Measurements from ENCODE around the gene CAND2.

The CAND2 gene

GRCh38 chr3:12807066-12807465 is 10.6 kb downstream of the CAND2 start:
- no peak for DNase-seq (ENCODE audit: low read depth in 2 of 2)

DNA sequence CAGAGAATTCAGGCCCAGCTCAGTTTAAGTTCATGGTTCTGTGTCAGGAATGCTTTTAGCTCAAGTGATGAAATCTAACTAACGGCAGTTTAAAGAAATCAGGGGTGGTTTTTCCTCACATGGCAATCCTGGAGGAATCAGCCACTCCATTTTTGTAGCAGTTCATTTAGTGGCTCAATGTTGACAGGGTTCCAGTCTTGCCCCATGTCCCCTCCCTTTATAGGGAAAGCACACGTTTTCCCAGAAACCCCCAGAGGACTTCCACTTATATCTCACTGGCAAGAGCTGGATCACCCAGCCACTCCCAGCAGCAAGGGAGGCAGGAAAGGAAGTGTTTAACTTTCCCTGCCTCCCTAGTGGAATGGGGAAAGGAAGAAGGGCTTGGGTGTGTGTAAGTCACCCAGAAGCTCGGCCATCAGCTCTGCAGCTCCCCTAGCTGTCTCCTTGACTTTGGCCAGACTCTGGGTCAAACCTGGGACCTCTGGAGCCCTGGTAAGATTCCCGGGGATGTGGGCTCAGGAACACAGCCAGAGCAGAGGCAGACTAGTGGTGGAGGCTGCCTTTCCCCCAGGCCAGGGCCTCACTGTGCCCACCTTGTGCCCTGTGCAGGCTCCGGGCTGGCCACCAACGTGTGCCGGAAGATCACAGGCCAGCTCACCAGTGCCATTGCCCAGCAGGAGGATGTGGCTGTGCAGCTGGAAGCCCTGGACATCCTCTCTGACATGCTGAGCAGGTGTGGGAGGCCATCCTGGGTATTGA is 11.3 kb downstream of the CAND2 start:
- no peak for DNase-seq (ENCODE audit: low read depth in 2 of 2)

DNA sequence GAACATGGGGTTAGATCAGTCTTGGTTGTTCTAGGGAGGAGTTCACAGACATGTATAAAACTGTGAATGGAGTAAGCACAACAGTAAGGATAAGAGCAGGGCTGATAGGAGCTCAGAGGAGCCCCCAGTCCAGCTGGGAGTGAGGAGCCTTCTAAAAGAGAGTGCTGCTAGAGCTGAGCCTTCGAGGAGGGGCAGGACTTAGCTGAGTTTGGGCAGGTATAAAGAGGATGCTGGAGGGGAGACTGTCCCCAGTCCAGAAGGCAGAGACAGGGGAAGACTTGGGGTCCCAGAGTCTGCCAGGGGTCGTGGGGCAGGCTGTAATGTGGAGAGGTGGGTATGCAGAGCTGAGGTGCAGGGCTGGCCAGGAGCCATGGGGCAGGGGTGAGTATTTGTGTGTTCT is 12.1 kb downstream of the CAND2 start:
- DNase-seq (ENCODE audit: low read depth in 2 of 2), result no peak

DNA sequence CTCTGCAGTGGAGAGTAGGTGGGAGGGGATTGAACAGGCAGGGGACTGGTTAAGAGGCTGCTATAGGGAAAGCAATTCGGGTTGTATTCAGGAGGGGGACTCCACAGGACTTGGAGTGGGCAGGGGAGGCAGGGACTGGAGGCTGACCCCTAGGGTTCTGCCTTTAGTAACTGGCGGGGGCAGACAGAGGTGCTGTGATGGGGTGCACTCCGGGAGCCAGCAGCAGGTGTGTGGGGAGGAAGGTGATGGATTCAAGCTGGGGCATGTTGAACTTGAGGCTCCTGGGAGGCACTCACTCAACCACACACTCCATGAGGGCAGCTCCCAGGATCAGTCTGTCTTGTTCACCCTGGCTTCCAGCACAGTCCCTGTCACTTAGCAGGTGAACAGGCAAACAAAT is 12.5 kb downstream of the CAND2 start:
- DNase-seq (ENCODE audit: low read depth in 2 of 2), result no peak

DNA sequence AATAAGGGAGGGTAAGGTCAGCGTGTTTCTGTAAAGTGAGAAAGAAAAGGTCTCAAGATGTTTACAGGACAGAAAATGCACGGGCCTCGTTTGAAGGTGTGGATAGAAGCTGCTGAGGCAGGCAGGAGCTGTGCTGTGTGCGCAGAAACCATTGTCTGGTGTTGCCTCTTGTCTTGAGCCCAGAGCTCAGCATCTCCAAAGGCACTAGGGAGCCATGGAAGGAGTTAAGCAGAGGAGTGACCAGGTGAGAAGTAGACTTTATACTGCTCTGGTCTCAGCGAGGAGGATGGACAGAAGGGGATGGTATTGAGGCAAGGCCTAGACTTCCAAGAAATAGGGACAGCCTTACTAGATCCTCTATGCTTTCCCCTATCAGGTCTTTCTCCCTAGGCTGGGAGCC is 13.0 kb downstream of the CAND2 start:
- no peak for DNase-seq (ENCODE audit: low read depth in 2 of 2)

GRCh38 chr3:12810013-12810780 is 13.7 kb downstream of the CAND2 start:
- DNase-seq (ENCODE audit: low read depth in 2 of 2), result peak; percentile 88 to 89

GRCh38 chr3:12810961-12811360 is 14.5 kb downstream of the CAND2 start:
- no peak for DNase-seq (ENCODE audit: low read depth in 2 of 2)

GRCh38 chr3:12812812-12813211 is 16.3 kb downstream of the CAND2 start:
- DNase-seq (ENCODE audit: low read depth in 2 of 2), result no peak

DNA sequence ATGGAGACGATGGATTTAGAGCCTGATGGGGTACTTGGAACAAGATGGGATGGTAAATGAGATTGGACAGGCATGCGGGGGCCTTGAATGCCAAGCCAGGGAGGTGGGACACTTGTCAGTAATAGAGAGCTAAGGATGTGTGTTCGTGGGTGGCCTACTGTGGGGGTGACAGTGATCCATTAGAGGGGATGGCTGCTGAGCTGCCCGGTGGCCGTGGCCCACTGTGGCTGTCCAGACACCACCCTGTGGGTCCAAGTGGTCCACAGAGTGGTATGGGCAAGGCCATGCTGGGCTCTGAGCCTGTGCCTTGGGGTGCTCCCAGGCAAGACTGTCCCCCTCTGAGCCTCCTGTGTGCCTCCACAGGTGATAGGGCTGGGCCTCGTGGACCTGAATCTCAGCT is 17.5 kb downstream of the CAND2 start:
- no peak for DNase-seq (ENCODE audit: low read depth in 2 of 2)

GRCh38 chr3:12815078-12815477 is 18.6 kb downstream of the CAND2 start:
- DNase-seq (ENCODE audit: low read depth in 2 of 2), result no peak

DNA sequence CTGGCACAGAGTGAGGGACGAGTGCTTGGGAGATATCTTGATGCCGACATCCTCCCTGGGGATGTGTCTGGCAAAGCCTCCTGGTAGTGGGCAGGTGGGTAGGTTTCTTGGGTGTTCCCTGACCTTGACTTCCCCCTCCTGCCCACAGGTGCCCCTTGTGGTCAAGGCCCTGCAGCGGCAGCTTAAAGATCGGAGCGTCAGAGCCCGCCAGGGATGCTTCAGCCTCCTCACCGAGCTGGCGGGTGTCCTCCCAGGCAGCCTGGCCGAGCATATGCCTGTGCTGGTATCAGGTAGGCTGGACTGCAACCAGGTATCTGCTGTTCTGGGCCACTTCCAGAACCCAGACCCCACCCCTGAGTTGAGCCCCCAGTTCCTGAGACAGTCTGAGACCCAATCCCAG is 19.2 kb downstream of the CAND2 start:
- no peak for DNase-seq (ENCODE audit: low read depth in 2 of 2)

GRCh38 chr3:12816521-12817342 is 20.3 kb downstream of the CAND2 start:
- DNase-seq (ENCODE audit: low read depth in 2 of 2), result no peak

GRCh38 chr3:12817343-12817710 is 20.8 kb downstream of the CAND2 start:
- no peak for DNase-seq (ENCODE audit: low read depth in 2 of 2)

DNA sequence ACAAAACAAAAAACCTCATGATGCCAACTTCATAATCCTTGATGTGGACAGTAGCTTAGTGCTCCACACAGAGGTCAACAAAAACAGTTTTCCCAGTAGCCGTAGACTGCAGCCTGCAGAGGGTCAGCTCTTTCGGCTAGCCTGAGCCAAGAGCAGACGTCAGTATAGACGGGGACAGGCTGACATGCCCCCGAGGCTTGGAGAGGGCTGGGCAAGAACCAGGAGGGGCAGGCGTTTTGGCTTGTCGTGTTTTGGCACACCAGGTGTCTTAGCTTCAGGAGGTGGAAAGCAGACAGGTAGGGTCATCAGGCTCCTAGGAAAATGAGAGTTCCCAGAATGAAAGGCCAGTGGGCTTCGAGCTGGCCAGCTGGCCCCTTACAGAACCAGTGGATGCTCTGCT is 21.8 kb downstream of the CAND2 start:
- DNase-seq (ENCODE audit: low read depth in 2 of 2), result no peak

DNA sequence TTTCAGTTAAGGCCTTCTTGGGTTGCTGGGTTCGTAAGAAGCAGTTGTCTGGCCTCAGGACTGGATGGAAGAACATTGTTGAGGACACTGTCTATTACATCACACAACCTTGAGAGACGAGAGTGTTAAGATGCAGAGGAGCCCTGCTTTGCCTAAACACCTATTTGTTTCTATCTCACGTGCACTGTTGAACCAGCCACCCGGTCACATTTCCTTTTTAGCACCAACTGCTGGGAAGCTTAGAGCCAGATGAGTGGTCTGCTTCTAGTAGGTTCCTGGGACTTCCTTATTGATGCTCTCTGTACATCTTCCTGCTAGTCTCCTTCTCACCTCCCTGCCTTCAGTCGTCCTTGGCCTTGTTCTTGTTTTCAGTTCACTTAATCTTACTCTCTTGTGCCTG is 22.3 kb downstream of the CAND2 start:
- DNase-seq (ENCODE audit: low read depth in 2 of 2), result no peak

DNA sequence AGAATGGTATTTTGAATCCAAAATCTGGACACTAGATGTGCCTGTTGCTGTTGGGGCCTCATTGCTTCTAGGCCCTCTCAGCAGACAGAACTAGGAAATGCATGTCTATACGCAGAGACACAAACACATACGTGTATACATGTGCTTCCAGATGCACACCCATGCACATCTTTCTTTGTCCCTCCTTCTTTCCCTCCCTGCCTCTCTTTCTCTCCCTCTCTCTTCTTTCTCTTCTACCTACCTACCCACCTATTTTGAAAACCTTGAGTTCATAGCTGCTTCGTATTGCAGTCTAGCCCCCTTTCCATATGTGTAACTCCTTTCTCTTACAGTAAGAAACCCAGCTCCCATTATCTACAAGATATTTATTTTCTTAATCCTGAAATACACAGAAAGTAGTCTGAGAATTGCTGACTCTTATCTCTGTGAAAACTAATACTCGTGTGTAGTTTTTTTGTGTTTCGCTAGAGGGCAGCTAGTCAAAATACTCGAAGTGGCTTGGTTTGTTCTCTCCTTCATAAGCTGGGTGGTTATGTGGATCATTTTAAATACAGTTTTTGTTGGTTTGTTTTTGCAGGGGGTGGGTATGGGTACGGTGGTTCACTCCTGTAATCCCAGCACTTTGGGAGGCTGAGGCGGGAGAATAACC is 26.4 kb downstream of the CAND2 start:
- no peak for DNase-seq (ENCODE audit: low read depth in 2 of 2)

GRCh38 chr3:12824299-12824698 is 27.8 kb downstream of the CAND2 start:
- DNase-seq (ENCODE audit: low read depth in 2 of 2), result no peak

DNA sequence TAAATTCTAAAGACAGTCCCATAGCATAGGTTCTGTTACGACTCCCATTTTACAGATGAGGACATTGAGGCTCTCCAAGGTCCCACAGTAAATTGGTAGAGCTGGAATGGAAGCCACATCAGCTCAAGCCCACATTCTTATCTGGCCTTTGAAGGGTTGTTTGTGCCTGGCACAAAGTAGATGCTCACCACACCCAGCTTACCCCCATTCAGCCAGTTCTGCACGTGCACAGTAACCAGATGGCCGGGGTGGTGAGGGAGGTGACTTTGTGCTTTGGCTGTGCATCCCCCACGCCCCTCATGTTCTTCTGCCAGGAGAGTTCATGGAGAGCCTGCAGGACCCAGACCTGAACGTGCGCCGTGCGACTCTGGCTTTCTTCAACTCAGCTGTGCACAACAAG is 28.7 kb downstream of the CAND2 start:
- DNase-seq (ENCODE audit: low read depth in 2 of 2), result no peak

- no peak for DNase-seq (ENCODE audit: low read depth in 2 of 2)
Measured at GRCh38 chr3:12828751-12829150, 32.3 kb downstream of the CAND2 start.

DNA sequence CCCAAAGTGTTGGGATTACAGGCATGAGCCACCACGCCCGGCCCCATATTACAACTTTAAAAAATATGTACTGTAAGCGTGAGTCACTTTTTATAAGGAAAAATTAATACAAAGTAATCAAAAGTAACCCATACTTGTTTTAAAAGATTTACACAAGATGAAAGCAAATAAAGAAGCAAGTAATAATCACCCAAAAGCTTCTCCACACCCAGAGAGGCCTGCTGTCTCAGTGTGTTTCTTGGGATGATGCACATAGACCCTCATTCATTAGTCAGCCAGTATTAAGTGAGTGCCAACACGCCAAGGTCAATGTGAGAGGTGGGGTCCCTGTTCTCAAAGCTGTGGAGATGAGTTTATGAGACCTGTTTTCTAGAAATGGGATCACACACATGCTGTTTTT is 32.9 kb downstream of the CAND2 start:
- DNase-seq (ENCODE audit: low read depth in 2 of 2), result no peak

- no peak for DNase-seq (ENCODE audit: low read depth in 2 of 2)
Measured at GRCh38 chr3:12829886-12830784, 33.7 kb downstream of the CAND2 start.
